ENCODE results near the gene KCNF1.

Gene KCNF1

DNA sequence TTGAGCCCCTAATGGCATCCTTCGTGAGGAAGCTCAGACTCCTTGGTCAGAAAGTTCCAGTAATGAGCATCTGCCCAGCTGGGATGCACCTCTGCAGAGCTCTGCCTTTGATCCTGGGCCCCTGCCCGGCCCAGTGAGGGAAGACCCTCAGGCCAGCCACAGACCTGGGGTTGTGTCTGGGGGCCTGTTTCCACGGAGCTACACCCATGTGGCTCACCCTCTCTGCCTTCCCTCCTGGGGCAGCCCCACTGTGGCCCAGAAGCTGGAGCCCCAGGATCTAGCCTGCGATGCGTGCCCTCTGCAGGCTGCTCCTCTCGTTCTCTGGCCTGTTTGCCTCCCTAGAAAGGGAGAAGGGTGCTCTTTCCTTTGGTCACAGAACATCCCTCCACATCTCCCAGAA lies 9.8 kb downstream of the KCNF1 start:
- no peak for DNase-seq

DNA sequence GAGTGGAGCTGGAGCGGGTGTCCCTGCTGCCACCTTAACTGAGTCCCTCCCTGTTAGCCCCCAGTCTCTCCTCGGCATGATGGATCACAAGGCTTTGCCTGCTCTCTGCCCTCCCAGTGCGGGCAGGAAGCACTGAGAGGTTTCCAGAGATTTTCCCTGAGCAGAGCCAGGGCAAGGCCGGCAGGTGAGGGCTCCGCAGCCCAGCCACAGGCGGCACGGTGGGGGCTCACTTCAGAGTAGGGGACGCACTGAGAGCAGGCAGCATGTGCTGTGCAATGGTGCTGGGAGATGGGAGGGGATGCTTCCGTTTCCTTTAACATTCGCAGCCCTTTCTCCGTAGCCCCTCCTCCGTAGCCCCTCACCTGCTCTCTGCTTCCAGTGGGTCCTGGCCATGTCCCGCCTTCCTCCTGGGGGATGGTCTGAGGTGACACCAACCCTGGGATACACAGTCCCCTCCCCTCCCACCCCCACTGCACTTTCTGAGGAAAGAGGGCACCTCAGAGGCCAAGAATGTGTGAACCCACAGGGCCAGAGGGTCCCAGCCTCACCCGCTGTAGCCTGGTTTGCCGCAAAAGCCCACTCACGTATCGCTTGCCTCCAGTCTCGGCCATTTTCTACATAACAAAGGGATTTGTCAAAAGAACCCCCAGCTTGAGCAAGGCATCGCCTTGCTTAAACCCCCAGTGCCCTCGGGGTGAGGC lies 10.7 kb downstream of the KCNF1 start:
- DNase-seq = no peak

DNA sequence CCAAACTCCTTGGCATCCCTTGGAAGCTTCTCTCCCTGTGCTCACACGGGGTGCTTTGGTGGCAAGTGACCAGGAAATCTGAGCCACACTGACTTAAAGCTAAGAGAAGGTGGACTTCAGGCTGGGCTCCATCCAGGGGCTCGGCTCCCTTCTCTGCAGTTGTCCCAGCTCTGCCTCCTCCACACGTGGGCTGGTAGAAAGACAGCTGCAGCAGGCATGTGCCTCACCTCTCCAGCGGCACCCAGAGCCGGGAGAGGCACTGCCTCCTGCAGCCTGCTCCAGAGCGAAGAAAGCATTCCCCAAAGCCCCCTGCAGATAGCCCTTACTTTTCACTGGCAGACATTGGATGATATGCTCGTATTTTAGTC lies 11.3 kb downstream of the KCNF1 start:
- no peak for DNase-seq

DNA sequence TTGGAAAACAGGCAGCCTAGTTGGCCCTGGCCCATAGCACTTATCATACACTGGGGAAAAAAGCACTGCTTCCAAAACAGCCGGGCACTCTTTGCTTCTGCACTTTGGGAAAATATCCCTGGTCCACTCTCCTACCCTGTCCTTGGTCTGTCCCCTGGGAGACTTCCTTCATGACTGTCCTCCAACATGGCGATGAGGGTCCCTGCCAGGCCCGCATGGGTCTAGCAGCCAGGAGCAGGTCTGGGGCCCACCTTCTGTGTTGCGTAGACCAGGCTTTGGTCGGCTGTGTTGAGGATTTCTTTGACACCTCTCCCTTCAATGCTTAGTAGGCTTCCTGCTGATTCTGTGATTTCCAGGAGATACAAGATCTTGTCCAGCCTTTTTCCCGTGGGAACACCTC lies 12.2 kb downstream of the KCNF1 start:
- DNase-seq = no peak

DNA sequence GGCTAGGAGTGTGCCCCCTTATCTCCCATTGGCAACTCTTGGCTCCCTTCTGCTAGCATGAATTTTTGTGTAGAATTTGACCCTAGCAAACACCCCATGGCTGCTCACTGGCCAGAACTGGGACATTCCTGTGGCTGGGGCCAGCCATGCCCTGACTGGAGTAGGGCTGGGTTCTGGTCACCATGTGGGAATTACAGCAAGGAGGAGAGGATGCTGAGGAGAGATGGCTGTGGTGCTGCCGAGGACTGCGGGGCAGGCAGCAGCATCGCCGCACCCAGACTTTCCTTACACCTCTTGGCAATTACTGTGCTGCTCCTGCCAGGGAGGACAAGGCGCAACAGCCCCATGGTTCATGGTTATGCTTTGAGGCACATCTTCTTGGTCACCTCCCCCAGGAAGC lies 12.7 kb downstream of the KCNF1 start:
- no peak for DNase-seq

DNA sequence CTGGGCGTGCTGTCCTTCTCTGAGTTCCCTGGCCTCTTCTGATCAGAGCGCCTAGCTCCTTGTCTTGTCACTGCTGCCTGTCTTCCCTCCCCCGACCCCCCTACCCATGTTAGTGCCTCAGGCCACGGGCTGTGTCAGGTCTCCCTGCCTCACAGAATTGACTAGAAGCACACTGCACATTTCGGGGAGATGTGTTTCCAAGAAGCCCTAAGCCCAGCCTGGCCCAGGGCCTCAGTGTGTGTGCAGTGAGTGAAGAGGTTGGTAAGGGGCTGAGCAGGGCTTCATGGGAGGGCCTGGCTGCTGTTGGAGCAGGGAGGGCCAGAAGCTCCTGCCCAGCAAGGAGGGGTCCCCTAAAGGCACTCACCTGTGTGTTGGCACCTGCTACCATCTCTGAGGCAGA lies 13.1 kb downstream of the KCNF1 start:
- no peak for DNase-seq

DNA sequence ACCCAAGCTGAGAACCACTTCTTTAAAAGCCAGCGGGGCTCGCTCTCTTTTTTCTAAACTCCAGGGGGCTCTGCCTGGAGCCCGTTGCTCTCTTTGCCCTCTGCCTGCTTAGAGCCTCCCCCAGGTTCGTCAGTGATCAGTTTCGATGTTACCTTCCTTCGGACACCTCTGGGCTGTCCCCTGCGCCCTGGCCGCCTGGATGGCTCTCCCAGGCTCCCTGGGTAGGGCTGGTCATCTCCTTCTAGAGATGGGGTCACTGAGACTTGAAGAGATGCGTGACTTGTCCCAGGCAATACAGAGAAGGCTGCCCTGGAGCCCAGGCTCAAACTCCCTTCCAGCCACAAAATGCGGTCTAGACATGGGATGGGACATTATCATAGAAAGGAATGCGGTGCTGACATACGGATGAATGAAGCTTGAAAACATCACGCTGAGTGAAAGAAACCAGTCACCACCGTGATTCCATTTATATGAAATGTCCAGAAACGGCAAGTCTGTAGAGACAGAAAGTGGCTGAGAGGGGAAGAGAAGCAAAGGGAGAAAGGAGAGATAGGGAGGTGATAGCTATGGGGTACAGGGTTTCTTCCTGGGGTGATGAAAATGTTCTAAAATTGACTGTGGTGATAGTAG lies 14.6 kb downstream of the KCNF1 start:
- no peak for DNase-seq

DNA sequence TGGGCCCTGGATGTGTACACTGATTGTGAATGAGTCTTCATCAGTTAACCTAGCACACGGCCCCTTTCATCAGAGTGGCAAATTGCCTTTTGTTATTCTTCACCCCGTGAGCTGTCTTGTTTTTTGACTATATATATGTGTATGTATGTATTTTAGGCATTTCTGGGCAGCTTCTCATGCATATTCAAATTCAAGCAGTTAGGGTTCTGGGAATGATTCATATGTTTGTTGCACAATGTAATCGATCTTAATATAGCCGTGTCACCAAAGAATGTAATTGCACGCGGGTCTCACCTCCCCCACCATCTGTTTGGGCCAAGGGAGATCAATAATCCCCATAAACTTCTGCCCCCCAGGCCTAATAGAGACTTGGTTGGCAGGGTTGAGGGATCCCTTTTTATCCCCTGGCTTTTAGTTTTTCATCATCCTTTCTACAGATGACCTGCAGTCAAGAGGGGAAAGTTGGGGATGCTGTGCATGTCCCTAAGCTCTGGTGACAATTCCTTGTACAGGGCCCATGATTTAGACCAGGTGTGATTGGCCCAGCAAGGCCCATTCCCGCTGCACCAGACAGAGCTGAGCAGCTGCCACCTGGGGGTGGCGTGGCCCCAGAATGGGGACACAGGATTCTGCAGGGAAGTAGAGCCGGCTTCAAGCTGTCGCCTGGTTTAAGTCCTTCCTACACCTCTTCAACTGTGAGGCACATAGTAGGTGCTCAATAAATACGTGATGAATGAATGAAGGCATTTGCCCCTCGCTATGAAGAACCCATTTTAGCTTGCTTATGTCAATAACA lies 19.2 kb downstream of the KCNF1 start:
- DNase-seq = no peak

DNA sequence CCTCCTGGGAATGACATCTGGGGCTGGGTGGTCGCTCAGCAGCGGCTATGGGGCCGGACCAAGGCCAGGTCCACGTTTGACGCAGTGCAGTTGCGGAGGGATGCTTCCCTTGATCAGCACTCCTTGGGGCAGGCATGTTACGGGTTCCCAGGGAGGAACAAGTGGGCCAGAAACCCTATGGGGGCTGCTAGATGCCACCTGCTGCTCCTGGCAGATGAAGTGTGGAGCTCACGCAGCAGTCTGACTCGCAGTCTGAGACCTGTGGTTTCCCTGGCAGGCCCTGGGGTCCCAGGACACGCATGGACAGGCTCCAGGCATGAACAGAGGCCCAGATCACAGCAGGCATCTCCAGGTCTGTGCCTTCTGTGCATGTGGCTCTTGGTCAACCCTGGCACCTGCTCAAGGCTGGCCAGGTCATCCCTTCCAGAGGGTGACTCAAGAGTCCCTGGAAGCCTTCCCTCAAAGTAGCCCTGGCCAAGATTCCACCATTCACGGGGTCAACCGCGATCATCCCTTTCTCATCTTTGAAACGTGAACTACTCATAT lies 20.0 kb downstream of the KCNF1 start:
- DNase-seq = no peak

DNA sequence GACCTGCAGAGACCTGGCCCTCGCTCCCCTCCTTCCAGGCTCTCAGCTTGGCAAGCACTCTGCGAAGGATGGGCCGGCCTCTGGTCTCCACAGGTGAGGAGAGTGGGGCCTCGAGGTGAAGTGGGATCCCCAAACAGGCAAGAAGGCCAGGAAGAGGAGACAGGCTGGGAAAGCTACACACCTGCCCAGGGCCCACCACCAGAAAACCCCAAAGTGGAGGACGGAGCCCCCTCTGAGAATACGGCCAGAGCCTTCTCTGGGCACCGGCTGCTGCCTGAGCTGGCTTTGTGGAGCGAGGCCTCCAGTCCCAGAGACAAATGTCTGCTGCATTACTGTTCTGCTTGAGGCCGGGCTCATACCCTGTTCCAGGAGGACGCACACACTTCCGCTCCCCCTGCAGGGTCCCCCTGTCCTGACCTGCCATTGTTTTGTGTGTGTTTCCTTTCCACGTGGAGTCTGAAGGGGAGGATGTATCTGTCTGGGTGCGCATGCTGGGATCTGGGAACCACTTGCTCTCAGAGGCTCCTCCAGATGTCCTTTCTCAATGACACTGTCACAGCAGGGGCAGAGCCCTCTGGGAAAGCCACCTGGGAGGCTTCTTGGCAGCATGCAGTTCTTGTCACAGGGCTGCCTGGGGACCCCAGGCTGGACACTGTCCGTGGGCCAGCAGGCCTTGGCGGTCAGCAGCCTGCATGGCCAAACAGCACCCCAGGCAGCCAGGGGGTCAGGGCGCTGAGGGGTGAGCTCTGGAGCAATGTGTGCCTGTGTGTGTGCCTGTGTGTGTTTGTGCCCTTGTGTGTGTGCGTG lies 20.8 kb downstream of the KCNF1 start:
- DNase-seq = no peak

DNA sequence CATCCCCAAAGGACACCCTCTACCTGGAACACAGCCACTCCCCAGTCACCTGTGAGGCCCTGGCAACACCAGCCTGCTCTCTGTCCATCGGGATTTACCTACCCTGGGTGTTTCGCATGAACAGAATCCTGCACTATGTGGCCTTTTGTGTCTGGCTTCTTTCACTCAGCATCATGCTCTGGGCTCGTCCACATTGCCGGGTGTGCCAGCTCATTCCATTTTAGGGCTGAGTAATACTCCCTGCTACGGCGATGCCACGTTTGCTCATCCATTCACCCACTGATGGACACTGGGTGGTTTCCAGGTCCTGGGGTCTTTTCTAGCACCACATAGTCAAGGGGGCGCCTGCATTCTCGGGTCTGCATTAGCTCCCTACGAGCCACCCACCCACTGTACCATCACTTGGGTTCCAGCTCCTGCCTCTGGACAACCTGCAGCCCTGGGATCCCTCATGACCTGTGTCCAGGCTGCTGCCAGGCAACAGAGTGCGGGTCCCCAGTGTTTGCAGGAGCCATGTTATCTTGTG lies 22.0 kb downstream of the KCNF1 start:
- DNase-seq = no peak

DNA sequence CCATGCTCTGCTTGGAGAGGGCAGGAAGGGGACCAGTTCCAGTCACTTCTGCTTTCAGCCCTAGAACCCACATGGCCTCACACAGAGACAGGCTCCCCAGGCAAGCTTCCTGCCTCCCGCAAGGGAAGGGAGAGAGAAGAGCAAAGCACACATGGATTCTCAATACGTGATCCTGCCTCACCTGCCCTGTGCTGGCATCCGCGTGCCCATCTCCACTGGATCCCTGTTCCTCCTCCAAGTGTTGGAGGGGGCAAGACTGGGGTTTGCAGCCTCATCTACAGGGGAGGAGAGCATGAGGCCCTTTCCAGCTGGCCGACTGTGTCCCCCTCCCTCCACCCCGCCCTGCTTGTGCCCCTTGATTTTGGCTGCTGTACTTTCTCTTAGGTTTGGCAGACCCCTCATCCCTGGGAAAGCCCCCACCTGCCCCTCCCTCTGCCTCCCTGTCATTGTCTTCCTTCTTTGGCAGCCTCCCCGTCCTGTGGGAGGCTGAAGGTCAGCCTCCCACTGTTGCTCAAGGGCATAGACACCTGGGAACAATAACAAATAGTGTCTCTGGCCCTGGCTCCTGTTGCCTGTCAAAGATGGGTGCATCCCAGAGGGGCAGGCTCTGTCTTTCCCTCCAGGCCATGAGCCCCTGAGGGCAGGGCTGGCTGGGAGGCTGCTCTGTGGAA lies 22.7 kb downstream of the KCNF1 start:
- no peak for DNase-seq

DNA sequence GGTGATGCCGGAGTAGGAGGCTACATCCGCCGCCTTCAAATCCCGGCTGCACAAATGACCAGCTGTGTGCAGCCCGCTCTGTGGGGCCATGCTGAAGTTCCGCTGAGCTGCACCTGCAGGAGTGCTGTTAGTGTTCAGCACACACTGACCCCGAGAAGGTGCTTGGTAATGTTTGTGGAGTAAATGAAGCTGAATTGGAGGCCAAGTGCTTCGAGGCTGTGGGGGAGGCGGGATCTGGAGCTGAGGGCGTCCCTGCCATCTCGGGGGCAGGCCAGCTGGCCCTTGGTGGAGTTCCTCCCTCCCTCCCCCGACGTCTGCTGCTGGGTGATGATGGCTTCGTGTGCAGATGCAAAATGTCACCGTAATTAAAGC lies 23.2 kb downstream of the KCNF1 start:
- DNase-seq = no peak

DNA sequence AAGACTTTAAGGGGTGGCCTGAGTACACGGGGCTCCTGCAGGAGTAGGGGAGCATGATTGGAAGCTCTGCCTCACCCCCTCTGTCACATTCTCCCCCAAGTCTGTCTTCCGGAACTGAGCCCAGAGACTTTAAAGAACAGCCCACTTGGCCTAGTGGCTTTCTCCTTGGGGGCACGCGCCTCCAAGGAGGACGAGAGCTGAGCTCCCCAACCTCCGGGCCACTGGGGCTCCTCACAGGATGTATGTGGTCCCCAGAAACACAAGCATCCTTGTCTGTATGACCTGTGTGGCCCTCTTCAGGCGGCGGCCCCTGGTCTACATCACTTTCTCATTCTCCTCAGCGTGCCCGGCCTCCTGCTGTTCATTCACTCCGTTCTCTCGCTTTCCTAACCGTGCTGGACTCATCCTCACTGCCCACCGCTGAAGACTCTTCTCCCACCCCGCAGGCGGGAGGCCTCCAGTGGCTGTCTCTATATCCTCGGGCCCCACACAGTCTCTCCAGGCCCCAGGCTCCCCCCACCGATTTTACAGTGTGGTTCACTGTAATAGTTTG lies 23.7 kb downstream of the KCNF1 start:
- DNase-seq = no peak

DNA sequence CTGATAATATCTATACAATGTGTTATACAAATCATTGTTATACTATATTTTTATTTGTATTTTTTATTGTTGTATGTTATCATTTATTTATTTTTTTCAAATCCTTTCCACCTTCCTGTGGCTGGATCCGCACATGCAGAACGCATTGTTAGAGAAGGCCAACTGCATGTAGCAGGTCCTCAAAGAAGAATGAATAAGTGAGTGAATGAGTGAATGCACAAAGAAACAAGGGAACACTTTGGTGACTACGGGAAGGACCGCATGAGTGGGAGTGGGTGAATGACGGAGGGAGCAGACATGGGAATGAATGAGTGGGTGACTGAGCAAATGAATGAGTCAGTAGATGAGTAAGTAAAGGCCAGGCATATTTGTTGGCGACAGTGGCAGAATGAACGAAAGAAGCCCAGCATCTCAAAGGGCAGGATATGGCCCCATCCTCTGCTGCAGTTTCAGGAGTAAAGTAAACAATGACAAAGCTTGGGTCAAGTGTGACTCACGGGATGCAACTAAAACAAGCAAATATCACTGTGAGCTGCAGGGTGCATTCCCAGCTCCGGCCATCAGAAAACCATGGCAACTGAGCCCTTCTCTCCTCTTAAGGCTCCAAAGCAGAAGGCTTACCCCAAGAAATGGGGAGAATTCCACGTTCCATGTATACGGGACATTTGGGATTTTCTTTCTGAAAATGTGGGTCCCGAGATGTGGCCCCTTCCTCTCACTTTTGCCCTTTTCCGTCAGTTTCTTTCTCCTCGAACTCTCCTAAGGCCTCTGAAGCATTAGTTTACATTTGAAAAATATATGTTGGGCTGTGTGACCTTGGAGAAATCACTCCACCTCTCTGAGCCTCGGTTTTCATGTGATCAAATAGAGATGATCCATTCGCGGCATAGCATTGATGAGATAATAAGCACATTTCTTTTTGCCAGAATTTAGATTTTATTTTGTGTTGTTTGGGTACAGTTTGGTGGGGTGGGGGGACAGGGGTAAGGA lies 24.5 kb downstream of the KCNF1 start:
- no peak for DNase-seq

DNA sequence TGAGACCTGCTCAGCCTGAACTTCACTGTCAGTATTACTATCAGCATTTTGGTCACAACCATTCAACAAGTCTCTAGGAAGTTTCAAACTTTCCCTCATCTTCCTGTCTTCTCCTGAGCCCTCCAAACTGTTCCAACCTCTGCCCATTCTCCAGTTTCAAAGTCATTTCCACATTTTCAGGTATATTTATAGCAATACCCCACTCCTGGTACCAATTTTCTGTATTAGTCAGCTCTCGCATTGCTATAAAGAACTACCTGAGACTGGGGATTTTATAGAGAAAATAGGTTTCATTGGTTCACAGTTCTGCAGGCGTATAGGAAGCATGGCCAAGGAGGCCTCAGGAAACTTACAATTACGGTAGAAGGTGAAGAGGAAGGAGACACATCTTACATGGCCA lies 27.3 kb downstream of the KCNF1 start:
- DNase-seq = no peak

DNA sequence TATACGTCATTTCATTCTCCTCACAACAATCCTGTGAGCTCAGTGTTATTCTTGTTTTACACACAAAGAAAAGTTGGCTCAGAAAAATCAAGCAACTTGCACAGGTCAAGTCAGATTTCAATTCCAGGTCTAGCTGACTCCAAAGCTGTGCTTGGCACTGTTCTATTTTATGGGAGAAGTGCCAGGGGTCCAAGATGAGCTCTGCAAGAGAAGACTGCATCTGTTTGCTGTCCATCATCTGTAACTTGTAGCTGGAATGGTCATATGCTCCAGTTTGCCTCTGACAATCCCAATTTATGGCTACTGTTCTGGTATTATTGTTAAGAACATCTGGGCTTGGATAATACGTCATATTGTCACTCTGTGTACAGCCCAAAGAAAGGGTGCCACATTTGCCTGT lies 28.9 kb downstream of the KCNF1 start:
- DNase-seq = no peak

DNA sequence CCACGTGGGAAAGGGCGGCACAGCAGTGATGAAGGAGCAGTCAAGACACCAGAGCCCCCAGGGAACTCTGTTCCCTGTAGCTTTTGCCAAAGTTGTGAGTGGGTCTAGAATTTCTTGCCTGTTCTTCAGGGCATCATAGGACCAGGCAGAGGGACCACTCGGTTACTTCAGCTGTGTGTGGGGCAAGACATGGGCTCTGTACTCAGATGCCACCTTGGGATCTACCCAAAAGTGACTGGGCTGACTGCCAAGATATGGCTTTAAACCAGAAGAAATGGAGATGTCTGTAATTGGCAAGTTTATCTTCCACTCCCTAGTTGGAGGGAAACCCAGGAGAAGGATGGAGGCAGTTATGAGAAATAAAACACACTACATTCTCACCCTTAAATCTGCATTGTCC lies 29.6 kb downstream of the KCNF1 start:
- DNase-seq = no peak

DNA sequence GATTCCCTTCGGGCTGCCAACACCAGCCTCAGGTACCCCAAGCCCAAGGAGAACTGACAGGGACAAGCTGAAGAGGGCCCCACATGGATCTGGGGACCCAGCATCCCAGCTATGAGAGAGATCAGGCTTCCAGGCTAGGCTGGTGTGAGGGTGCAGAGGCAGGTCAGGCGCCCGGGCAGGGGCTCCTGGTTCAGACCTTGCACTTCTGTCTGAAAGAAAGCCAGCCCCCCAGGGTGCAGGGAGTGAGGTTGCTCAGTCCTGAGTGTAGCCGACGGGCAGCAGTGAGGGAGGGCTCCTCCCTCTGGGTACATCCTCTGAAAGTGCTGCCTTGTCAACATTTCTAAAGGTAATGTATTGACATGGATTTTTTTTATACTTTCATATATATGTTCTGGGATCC lies 33.1 kb downstream of the KCNF1 start:
- DNase-seq = no peak

DNA sequence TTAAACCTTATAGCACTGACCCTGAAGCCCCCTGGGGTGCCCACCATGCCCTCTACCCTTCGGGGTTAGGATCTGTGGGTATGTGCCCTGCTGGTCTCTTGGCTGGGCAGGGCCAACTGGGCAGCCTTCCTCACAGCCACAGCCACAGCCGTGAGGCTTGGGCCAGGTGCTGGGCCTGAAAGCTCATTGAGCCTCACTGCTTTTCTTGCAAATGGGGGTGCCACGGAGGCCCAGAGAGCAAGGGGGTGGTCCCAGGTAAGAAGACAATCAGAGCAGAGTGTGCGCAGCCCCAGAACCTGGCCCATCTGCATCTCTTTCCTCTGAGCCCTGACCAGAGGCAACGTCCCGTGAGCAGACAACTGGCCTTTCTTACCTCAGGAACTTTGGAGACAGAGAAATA lies 34.7 kb downstream of the KCNF1 start:
- DNase-seq = no peak

DNA sequence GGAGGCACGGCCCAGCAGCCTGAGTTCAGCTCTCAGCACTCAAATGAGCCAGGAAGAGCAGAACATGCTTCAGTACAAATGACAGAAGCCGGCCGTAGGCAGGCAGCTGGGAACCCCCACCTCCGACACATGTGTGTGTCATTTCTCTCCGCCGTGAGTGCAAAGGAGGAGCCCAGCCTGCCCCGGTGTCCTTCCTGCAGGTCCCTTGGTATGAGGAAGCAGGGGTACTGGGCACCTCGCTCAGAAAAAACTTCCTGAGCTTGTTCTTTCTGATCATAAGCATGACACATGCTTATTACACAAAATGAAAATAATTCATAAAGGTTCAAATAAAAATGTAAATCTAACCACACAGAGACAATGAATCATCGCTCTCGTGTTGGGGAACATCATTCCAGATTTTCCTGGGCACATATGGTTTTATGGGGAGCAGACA lies 35.3 kb downstream of the KCNF1 start:
- no peak for DNase-seq

Measured in DMS 273 treated with DMSO at 0.1 percent for 48 hours (cell line).